Left lung (tissue), 10 donors: ENCODE data around the gene ATXN10. TPM values are rescaled to one million over a fixed set of nuclear protein-coding genes. Genes with fewer than 3 reads are reported as not detected.

ENCODE experiments used
- ATAC-seq: fragments of 200-7000 bp; cut with Tn5 transposase; one replicate; pipeline ENCODE4 v1.9.1; 2020; ENCODE audit warnings: moderate library complexity
- DNase-seq, 4 donors: peaks; one replicate each; pipeline ENCODE4 v3.0.0-alpha.2; 2013 to 2020
- H3K27ac ChIP-seq, 2 donors: fragments of 200-600 bp; sonication (generic) in 1 of 2; one replicate each; pipeline versions ENCODE4 v1.5.0 to v1.8.0; 2020 to 2021
- H3K27me3 ChIP-seq, 2 donors: fragments of 200-600 bp; sonication (generic) in 1 of 2; one replicate each; pipeline versions ENCODE4 v1.5.0 to v1.8.0; 2020 to 2021
- H3K36me3 ChIP-seq, 2 donors: fragments of 200-600 bp; sonication (generic) in 1 of 2; one replicate each; pipeline versions ENCODE4 v1.5.0 to v1.8.0; 2020 to 2021
- H3K4me1 ChIP-seq, 2 donors: fragments of 200-600 bp; one replicate each; pipeline ENCODE4 v1.8.0; 2021
- H3K4me3 ChIP-seq, 2 donors: fragments of 200-600 bp; sonication (generic) in 1 of 2; one replicate each; pipeline versions ENCODE4 v1.5.0 to v1.8.0; 2020 to 2021; ENCODE audit warnings: mild to moderate bottlenecking in 1 of 2
- H3K9me3 ChIP-seq, 2 donors: fragments of 200-600 bp; sonication (generic) in 1 of 2; one replicate each; pipeline versions ENCODE4 v1.5.0 to v1.8.0; 2020 to 2021
- CTCF ChIP-seq, 2 donors: fragments of 200-600 bp; sonication (generic) in 1 of 2; IDR thresholded peaks; one replicate each; pipeline versions ENCODE4 v1.5.0 to v1.8.0; 2021; ENCODE audit warnings: antibody characterized with exemption in 2 of 2
- intact Hi-C, 2 donors: fragments of 100-400 bp; cut with DNase I; formaldehyde crosslinking; loops; one replicate each; pipeline versions ENCODE4 v1.11.2 to v1.14.2; 2022
- polyA plus RNA-seq, 6 donors: library from polyadenylated mRNA; unstranded; fragments of 120-200 nt; gene quantifications; one replicate each; pipeline ENCODE4 v1.2.1, GENCODE V29; 2013; ENCODE audit not compliant: insufficient read length in 6 of 6
- total RNA-seq, 2 donors: library from RNA; stranded (reverse); fragmentation: NEBNext Ultra II Directional; extraction: Animal tissue kit (Norgen Biotek cat#: 25700); gene quantifications; one replicate each; pipeline ENCODE4 v1.2.1, GENCODE V29; 2021
- donor health status: DM: no; HTN: yes; CAD: no.
- donor health status: DM: no; HTN: no; CAD: no.

The ATXN10 gene
- total and polyA plus RNA-seq, 8 donors, result 117 to 281 (median 237) TPM

DNA sequence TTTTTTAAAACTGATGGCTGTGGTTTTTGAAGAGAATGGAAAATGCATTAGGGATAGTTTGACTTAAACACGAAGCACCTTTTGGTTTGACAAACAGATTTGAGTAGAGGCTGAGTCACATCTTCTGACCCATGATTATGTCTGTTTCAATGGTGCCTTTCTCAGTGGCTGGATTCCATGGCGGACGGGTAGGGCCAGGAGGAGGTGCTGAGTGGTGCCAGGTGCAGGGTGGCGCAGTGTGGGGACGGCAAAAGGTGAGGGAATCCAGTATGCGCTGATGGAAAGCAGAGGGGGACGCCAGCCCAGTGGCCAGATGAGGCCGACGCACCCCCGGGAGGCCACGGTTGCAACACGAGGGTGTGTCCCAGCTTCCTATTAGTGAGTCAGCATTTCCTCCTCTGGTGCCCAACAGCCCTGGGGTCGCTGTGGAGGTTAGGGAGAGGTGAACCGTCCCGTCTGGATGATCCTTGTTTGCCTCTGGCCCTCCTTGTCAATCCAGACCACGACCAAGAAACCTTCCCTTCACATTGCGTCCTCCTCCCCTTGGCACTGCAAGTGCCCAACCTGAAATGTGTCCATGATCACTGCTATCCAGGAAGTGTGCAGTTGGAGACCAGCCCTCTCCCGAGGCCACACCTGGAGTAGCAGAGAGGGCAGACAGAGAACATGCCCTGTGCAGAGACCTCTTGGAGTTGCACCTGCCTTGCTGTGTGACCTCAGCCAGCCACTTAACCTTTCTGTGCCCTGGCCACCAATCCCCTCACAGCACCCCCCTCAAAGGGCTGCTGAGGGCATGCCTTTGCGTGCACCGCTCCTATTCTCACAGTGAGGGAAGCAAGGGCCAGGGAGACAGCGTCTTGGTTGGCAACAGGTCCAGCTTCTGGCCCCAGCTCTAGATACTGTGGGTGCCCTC lies 32.5 kb upstream of the ATXN10 start:
- peaks cover 0 to 82% of the 10 kb centered on the region in 2 donors for H3K27me3 ChIP-seq
- peak in 1 of 2 donors; percentile 13 for TF ChIP-seq CTCF (IDR thresholded peaks at IDR 0.05)
- intact Hi-C loops, result loop anchor here in 1 of 2 donors (10.0 kb wide), 1 partner anchor 226 kb away; no protein-coding TSS in a partner anchor
- no peaks in the 10 kb centered on the region for H3K36me3 ChIP-seq
- peak overlapping the region; percentile 57 to 65 for H3K27ac ChIP-seq
- DNase-seq (peak in 2 of 4 donors; percentile 73 to 86), ATAC-seq (peak; percentile 82)
- H3K4me3 ChIP-seq, result peak overlapping the region in 1 of 2 donors; percentile 3
- H3K9me3 ChIP-seq, result no peaks in the 10 kb centered on the region
- peaks cover 7 to 25% of the 10 kb centered on the region in 2 donors for H3K4me1 ChIP-seq

DNA sequence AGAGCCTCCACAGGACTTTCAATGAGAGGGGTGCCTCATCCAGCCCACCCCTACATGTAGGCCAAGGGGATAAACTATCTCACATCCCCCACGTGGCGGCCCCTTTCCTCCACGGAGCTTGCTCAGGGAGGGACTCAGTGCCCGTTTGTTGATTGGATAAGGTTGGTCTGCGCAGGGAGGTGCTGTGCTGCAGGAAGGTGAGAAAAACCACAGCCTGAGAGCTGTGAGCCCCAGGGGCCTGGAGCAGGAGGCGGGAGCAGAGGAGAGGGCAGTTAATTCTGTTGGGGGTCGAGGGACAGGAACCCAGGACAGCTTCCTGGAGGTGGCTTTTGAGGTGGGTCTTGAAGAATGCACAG lies 31.9 kb upstream of the ATXN10 start:
- H3K36me3 ChIP-seq, result no peaks in the 10 kb centered on the region
- peaks cover 0 to 82% of the 10 kb centered on the region in 2 donors for H3K27me3 ChIP-seq
- ATAC-seq, result no peak
- peak overlapping the region in 1 of 2 donors; percentile 65 for H3K27ac ChIP-seq
- no peak overlapping the region for H3K4me3 ChIP-seq
- no peak for TF ChIP-seq CTCF (IDR thresholded peaks at IDR 0.05)
- no peaks in the 10 kb centered on the region for H3K9me3 ChIP-seq
- peaks cover 7 to 25% of the 10 kb centered on the region in 2 donors for H3K4me1 ChIP-seq
- intact Hi-C loops, result loop anchor here in 1 of 2 donors (10.0 kb wide), 1 partner anchor 225 kb away; no protein-coding TSS in a partner anchor
- DNase-seq, result no peak

GRCh38 chr22:45640291-45640940 lies 31.2 kb upstream of the ATXN10 start:
- ATAC-seq, result no peak
- DNase-seq, result no peak
- H3K36me3 ChIP-seq, result no peaks in the 10 kb centered on the region
- H3K9me3 ChIP-seq, result no peaks in the 10 kb centered on the region
- TF ChIP-seq CTCF (IDR thresholded peaks at IDR 0.05), result no peak
- H3K4me3 ChIP-seq, result no peak overlapping the region
- intact Hi-C loops, result no loop called here
- no peak overlapping the region for H3K27ac ChIP-seq
- H3K4me1 ChIP-seq, result peaks cover 12 to 27% of the 10 kb centered on the region in 2 donors
- peaks cover 0 to 83% of the 10 kb centered on the region in 2 donors for H3K27me3 ChIP-seq

GRCh38 chr22:45640941-45641621 lies 30.6 kb upstream of the ATXN10 start:
- H3K4me3 ChIP-seq, result no peak overlapping the region
- DNase-seq, result no peak
- intact Hi-C loops, result no loop called here
- H3K27me3 ChIP-seq, result peaks cover 0 to 88% of the 10 kb centered on the region in 2 donors
- H3K27ac ChIP-seq, result no peak overlapping the region
- no peak for TF ChIP-seq CTCF (IDR thresholded peaks at IDR 0.05)
- no peak for ATAC-seq
- H3K36me3 ChIP-seq, result no peaks in the 10 kb centered on the region
- H3K4me1 ChIP-seq, result peaks cover 13 to 33% of the 10 kb centered on the region in 2 donors
- H3K9me3 ChIP-seq, result no peaks in the 10 kb centered on the region
